HG03097 (cell line): ENCODE measurements around the gene PKD2L2.
"Not testable (repeated sequence)": the region's sequence is repeated elsewhere in the genome, so short reads cannot be mapped to it uniquely, and the experiment has no call there.

Source experiments
- ATAC-seq: cut with Tn5 transposase; IDR thresholded peaks from one replicate; pipeline ENCODE4 v1.9.1; 2021; ENCODE audit not compliant: unreplicated experiment, low FRiP score

Gene PKD2L2

DNA sequence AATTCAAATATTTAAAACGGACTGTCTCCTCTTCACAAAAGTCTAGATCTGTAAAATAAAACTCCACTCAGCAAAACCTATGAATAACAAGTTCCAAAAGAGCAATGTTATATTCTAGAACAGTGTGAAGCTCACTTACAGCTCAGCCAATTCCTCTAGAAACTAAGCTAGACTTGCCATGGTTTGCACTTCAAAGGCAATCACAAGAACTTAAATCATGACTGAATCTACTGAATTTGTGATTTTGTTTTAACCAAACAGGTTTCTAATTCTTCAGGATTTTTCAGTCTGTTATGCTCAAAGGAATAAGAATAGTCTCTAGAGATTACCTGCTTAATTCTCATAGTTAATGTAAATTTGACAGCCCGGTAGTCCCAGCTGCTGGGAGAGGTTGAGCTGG, 1.4 kb upstream of the PKD2L2 start:
- ATAC-seq, result no peak

DNA sequence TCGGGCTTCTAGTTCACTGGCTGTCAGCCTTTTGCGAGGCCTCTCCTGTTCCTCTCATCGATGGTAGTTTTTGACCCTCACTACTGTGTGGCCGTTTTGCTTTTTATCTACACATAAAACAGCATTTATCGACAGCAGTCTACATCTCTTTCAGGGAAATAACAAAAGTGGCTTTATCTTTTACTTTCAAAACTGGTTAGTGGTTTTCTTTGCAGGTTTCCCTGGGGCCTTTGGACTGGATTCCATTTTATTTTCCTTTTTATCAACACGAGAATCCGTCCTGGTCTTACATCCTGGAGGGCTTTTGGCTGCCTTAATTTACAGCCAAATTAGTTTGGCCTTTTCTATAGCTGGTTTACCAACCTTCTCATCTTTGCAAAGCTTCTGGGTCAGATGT, 793 bp upstream of the PKD2L2 start:
- no peak for ATAC-seq

DNA sequence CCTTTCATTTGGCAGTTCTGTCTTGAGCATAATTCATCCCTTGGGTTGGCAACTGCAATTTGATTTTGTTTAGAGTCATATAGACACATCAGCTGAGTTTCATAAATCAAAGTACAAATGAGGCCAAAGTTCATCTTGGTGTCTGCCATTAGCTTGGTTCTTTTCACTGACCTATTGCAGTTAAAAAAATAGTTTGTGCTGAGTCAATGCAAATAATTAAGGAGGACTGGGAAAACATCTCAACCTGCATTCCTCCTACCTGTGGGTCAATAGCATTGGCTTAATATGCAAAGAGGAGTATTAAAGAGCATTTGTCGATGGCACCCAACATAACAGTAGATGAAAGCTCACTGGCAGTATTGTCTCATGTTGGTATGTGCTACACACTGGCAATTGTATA, 1.6 kb downstream of the PKD2L2 start:
- no peak for ATAC-seq

DNA sequence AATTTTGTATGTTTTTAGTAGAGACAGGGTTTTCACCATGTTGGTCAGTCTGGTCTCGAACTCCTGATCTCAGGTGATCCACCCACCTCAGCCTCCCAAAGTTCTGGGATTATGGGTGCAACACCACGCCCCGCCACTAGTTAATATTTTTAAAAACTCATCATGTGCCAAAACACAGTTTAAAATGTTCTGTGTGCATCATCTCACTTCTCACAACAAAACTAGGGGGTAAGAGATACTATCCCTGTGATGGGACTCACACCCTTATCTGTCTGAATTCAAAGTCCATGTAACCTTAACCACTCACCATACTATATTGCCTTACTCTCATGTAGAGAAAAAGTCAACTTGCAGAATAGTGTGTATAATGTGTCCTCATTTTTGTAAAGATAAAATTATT, 2.6 kb downstream of the PKD2L2 start:
- ATAC-seq, result no peak

DNA sequence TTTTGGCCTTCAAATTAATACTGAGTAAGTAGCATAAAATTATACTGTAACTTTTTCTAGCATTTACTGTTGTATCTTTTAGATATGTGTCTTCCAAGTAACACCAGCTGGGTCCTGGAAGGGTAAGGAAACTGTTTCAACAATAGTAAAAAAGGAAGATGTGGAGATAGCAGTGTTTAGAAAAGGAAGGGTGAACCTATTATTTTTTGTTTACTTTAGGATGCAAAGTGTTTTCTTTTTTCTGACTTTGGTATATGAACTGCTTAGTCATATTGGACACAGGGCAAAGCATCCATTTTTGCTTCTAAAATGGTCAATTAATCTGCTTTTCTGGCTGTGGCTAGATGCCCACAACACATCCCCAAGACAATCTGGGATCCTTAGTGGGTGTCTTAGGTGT, 5.3 kb downstream of the PKD2L2 start:
- ATAC-seq, result no peak

DNA sequence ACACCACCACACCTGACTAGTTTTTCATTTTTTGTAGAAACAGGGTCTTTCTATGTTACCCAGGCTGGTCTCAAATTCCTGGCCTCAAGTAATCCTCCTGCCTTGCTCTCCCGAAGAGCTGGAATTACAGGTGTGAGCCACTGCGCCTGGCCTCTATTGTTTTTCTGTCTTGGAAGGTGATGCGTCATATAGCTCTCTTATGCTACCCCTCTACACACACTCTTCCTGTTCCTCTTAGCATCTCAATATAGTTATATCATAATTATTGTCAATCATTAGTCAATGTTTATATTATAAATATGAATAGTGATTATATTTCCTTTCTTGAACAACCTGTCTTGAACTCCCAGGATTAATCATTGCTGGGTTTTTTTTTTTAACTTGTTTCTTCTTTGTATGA, 7.3 kb downstream of the PKD2L2 start:
- ATAC-seq, result no peak

DNA sequence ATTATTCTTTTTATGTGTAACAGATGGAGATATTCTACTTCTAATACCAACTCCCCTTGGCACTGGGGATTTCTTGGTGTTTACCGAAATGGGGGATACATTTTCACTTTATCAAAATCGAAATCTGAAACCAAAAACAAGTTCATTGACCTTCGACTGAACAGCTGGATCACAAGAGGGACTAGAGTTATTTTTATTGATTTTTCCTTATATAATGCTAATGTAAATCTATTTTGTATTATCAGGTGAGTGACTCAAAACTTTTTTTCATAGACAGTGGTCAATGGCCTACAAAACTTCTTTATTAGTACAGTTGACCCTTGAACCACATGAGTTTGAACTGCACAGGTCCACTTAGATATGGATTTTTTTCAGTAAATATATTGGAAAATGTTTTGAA, 10.2 kb downstream of the PKD2L2 start:
- no peak for ATAC-seq

DNA sequence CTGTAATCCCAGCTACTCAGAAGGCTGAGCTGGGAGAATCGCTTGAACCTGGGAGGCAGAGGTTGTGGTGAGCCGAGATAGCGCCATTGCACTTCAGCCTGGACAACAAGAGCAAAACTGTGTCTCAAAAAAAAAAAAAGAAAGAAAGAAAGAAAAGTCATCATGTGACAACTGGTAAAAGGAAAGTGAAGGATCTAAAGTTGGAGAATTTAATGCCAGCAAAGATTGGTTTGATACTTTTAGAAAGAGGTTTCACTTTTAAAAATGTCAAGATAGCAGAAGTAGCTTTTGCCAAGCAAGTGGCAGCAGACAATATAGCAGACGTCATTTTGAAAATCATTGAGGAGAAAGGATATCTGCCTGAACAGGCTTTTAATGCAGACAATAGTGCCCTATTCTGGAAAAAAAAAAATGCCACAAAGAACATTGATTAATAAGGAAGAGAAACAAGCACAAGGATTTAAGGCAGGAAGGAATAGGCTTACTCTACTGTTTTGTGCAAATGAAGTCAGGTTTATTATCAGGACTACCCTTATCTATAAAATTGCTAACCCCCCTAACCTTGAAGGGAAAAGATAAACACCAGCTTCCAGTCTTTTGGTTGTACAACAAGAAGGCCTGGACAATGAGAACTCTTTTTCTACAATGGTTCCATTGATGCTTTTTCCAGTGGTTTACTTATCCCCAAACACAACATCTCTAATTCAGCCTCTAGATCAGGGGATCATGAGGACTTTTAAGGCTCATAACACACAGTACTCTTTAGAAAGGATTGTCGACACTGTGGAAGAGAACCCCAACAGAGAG, 12.0 kb downstream of the PKD2L2 start:
- no peak for ATAC-seq

DNA sequence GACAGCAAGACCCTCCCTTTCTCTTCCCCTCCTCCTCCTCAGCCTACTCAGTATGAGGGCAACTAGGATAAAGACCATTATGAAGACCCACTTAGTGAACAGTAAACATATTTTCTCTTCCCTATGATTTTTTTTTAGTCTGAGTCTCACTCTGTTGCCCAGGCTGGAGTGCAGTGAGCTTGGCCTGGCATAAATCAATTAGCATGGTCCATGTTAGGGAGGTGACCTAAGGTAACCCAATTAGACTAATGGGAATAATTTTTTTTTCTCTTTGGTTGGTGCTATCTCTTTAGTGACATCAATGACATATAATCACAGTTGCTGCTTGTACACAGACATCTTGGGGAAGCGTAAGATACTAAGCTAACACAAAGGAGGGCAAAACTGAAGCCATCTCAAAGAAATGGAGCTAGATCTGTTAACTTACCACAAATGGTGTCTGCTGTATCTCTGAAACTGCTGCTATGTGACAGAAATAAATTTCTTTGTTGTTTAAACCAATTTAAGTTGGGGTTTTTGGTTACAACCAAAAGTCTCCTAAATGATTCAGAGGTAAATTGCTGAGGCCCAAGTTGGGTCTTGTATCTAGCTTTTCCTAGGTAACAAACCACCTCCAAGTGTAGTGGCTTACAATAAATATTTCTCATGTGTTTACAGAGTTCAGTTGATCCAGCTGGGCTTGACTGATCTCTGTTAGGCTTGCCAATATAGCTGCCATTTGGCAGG, 13.3 kb downstream of the PKD2L2 start:
- no peak for ATAC-seq

DNA sequence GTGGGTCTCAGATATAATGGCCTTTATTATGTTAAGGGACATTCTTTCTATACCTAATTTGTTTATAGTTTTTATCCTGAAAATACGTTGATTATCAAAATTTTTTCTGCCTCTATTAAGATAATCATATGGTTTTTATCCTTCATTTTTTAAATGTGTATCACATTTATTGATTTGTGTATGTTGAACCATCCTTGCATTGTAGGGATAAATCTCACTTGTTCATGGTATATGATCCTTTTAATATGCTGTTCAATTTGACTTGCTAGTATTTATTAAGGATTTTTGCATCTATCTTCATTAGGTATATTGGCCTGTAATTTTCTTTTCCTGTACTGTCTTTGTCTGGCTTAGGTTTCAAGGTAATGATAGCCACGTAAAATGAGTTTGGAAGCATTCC, 25.5 kb downstream of the PKD2L2 start:
- no peak for ATAC-seq

DNA sequence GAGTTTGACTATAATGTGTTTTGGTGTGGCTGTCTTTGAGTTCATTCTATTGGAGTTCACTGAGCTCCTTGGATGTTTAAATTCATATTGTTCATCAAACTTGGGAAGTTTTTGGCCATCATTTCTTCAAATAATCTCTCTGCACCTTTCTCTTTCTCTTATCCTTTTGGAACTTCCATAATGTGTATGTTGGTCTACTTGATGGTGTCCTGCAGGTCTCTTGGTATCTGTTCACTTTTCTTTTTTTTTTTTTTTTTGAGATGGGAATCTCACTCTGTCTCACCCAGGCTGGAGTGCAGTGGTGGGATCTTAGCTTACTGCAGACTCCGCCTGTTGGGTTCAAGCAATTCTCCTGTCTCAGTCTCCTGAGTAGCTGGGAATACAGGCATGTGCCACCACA, 27.7 kb downstream of the PKD2L2 start:
- ATAC-seq, result no peak

DNA sequence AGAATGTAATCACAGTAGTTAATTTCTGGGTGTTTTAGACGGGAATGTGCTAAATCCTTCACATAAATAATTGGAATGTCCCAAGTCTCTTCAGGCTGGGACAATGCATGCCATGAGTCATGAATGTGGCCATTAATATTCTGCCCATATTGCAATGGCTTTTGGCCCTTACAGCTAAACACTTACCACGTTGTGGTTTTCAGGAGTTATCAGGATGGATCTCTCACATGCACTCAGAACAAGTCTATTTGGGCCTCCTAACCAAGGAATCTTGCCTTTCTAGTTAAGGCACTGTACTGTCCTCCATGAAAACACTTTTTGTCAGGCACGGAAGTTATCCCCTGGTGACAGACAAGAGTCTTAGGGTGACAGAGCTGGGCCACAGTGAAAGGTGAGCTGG, 32.7 kb downstream of the PKD2L2 start:
- no peak for ATAC-seq

DNA sequence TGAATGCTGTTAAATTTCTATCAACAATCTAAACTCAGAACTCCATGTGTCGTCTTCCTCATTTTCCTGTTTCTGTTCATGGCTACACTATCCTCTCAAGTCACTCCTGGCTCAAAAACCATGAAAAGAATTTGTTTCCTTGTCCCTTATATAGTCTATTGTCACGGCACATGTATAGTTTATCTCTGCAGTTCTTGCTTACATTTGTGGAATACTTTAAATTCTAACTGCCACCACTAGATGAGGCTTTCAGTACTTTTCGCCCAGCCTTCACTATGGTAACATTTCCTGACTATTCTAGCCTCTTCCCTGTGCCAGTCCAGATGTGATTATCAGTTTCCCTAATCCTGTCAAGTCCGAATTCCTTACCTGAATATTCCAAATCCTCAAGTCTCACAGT, 34.6 kb downstream of the PKD2L2 start:
- no peak for ATAC-seq

DNA sequence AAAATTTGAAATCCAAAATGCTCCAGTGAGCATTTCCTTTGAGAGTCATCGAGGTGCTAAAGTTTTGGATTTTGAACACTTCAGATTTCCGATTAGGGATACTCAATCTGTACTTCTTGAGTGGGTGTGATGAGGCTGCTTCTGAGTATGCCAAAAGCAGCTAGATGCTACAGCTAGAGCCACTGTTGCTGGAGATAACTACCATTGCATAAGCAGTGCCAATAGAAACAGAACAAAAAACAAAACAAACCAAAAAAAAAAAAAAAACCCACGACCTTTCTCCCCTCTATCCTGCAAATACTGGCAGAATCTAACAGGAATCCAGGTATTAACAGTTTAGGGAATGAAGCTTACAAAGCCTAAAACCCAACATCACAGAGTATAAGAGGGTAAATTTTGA, 43.5 kb downstream of the PKD2L2 start:
- no peak for ATAC-seq

DNA sequence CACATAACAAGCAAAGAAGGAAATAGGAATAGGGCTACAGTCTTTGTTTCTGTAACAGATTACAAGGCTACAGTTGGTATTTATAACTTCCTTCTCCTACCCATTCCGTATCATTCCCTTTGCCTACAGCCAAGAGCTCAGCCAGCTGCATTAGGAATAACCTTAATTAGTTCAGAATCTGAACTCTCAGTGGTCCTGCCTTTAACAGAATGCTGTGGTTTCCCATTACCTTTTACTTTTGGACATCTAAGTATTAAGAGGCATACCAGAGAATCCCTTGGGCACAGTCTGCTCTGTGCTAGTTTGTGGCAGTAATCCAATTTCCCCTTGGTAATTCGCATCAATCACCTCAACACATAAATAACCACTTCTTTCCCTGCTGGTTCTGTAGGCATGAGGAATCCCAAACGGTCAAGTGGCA, 44.2 kb downstream of the PKD2L2 start:
- no peak for ATAC-seq

DNA sequence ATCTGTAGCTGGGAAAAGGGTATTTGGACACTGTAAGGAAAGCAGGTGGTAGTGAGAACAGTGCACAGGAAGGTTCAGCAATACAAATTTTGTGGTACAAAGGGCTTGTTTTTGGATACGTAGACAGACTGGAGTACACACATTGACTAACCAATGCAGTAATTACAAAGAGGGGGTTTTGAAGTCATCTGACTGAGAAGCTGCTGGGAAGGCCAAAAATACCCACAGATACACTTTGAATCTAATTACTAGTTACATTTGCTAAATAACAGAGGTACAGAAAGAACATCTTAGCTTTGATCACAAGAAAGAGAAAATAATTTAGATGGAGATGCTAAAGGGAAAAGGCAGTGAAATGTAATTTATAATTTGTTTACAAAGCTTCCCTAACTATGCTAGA, 45.9 kb downstream of the PKD2L2 start:
- no peak for ATAC-seq

DNA sequence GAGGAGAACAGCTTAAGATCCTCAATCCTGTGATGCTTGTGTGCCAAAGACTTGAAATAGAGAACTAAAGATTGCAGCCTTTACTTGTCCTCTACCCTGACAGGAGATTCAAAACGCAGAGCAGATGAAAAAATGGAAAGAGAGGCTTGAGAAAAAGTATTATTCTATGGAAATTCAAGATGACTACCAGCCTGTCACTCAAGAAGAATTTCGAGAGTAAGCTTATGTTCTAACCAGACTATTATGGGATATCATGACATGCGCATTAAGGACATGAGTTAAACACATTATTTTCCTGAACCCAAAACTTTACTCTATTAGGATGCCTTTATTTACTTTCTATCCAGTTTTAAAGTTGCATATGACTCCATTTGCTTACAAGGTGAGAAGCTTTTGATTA, 46.4 kb downstream of the PKD2L2 start:
- no peak for ATAC-seq

DNA sequence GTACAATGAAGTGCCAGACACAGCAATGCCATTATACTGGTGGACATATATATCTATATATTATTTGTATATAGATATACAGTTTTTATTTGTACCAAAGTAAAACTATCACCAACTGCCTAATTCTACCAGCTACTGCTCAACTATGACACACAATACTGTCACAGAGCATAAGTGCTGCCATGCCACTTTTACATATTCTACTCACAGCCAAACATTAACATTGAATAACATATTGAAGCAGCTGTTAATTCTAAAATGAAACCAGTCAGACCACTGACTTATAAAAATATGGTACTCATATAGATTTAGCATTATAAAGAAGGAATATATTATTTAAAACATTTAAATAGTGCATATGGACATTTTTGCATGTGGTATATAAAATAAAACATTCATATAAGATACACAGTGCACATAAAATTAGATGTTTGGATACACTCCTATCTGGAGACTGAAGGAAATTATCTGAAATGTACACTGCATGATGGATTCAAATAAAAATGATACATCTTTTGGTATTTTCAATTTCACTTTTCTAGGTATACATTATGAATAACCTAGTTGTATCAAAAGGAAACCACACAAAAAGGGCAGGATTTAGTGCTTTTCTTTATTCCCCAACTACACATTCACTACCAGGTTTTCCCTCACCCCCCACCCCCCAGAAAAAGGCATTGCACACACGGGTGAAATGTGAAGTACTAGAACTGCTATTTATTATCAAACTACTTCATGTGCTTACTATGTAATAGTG, 48.9 kb downstream of the PKD2L2 start:
- no peak for ATAC-seq

DNA sequence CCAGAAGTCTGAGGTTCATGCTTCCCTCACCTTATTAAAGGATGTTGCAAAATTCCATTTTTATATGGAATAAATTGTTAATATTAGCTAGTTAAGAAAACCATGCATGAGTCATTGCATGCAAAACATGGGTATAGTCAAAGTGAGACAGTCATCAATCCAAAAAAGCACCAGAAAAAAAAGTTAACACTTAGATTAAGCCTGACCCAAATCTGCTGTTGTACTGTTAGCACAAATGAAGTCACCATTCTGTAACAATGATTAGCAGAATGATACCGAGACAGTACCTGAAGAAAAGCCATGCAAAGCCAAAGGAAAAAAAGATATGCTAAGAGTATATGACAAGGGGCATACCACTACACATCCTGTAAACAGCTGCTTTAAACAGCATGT, 49.5 kb downstream of the PKD2L2 start:
- ATAC-seq, result no peak

DNA sequence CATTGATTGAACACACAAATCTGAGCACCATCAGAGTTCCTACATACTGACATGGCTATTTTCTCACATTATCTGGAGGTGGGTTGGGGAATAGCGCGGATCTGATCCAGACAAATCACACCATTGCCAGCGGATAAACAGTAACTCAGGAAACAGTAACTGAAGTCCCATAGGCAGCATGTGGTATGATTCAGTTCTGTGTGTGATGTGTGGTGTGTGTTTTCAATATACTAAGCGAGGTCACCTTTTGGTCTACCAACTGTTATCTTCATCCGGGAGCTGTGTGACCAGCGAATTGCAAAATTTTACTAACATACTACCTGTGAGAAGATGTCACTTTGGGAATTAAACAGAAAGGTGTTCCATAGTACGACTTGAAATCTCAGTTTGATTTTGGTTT, 50.1 kb downstream of the PKD2L2 start:
- ATAC-seq, result no peak

DNA sequence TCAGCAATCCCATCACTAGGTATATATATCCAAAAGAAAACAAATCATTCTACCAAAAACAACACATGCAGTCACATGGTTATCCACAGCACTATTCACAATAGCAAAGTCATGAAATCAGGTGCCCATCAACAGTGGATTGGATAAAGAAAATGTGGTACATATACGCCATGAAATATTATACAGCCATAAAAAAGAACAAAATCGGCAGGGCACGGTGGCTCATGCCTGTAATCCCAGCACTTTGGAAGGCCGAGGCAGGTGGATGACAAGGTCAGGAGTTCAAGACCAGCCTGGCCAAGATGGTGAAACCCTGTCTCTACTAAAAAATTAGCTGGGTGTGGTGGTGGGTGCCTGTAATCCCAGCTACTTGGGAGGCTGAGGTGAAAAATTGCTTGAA, 55.0 kb downstream of the PKD2L2 start:
- ATAC-seq, result not testable (repeated sequence)

DNA sequence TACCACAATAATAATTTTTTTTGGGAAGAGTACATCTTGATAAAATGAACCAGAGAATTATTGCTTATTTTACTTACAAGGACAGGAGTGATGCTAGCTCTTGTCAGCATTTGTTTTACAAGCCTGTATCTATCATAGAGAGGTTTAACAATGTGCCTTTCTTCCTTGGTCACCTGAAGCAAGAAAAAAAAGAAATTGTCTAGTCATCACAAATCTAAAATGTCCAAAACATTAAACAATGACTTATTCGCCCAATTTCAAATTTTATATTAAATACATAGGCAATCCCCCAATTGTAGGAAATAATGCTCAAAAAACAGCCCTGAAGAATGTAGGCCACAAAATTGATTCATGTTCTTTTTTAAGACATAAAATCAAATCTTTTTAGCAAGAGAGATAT, 56.6 kb downstream of the PKD2L2 start:
- ATAC-seq, result no peak
